GM18870 (cell line): Measurements from ENCODE around the gene TTC9.
A peak's percentile ranks its signal among the peaks of the same experiment; 100 is the strongest.
"Not testable (repeated sequence)": the region's sequence is repeated elsewhere in the genome, so short reads cannot be mapped to it uniquely, and the experiment has no call there.

Experiments used
- ATAC-seq: cut with Tn5 transposase; IDR thresholded peaks from one replicate; pipeline ENCODE4 v1.9.1; 2021; ENCODE audit warnings: moderate library complexity; ENCODE audit not compliant: unreplicated experiment

The TTC9 gene

GRCh38 chr14:70671652-70672644 lies 30.2 kb downstream of the TTC9 start:
- no peak for ATAC-seq

DNA sequence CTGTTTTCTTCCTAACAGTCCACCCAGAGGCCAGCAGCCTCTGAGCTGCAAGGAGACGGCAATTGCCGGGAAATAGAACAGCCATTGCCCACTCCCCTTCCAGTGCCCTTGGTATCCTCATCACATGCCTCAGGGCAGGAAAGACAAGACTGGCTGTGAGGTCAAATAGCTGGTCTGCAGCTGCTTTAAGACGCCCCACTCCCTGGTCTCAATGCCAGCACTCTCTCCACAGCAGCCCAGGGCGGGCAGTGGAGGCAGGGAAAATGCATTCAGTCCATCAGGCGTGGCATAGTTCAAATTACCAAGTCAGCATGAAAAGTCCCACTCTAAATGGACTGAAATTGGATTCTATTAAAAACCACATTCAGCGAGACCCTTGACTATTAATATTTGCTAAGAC lies 35.6 kb downstream of the TTC9 start:
- ATAC-seq = no peak

DNA sequence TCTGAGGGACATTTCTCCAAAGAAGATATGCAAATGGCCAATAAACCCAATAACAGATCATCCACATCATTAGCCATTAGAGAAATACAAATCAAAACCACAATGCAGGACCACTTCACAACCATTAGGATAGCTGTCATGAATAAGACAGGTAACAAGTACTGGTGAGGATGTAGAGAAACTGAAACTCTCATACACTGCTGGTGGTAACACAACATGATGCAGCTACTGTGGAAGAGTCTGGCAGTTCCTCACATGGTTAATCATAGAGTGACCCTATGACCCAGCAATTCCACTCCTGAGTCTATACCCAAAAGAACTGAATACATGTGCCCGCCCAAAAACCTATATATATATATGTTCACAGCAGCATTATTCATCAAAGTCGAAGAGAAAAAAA lies 39.0 kb downstream of the TTC9 start:
- no peak for ATAC-seq

DNA sequence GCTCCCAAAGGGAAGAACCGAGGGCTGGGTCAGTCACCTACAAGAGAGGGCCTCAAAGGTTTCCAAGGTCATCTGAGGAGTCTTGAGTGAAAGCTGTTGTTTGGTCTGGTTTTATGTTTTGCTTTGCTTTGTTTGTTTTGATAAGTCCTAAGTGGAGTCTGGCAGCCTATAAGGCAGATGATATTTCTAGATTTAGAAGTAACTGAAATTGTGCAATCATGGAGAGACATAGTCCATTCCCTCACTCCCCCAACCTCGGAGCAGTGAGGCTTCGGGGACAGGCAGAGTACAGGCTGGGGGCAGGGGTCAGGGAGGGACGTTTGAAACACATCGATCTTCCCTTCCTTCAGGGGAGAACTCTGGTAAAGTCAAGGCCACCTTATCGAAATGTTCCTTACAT lies 42.3 kb downstream of the TTC9 start:
- ATAC-seq = no peak

DNA sequence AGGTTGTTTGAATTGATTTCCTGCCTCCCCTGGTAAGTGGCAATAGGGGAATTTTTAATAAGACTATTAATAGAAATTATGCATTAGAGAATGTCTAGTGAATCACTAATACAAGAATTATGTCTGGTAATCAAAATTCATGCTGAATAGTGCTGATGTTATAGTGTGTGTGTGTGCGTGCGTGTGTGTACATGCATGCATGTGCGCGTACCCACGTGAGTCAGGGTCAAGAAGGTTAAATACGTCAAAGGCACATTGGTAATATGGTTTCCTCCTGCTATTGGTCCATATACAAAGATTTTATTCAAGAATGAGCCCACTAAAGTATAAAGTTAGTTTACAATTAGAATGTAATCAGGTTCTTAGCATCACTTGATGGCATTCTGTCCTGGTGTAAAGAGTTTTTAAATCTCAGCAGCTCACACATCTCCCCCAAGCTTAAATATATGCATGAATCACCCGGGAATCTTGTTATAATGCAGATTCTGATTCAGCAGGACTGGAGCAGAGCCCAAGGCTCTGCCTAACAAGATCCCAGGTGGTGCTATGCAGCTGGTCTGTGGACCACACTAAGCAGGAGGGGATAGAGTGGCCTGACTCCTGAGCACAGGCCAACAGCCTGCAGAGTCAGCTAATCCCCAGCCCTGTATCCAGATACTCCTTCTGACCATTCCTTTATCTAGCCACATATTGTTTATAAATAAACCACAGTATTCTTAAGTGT lies 43.9 kb downstream of the TTC9 start:
- no peak for ATAC-seq

GRCh38 chr14:70692210-70692609 lies 50.5 kb downstream of the TTC9 start:
- ATAC-seq = no peak

DNA sequence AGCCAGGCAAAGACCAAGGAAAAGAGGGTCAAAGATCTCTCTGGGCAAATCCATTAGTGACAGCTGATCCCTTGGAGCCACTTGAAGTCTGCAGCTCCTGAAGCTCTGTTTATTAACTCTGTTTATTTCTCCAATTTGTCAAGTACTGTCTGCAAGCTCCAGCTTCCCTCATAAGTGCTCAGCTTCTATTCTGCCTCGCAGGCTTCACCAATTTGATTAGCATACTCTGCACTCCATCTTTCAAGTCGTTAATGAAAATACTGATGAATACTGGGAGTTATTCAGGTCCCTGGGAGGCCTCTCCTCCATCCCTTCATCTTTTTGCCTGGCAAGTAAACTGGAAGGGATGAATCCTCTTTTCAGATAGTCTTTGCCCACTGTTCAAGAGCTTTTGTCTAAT lies 54.3 kb downstream of the TTC9 start:
- no peak for ATAC-seq

- no peak for ATAC-seq
Observed at GRCh38 chr14:70697701-70698100, 56.0 kb downstream of the TTC9 start.

DNA sequence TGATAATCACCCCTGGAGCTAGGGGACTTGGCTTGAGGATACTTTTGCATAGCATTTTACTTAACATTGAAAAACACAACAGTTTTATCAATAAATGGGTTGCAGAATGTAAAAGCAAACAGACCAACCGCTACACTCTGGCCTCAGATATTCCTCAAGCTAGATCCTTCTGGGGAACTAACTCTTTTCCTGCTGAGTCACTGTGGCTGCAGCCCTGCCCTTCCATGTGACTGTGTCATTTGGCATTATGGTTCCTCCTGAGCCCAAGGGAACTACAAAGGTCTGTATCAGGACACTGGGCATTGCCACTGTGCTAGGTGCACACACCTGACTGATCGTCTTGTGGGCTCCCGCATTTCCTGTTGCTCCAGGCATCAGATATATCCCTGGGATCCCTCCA lies 56.6 kb downstream of the TTC9 start:
- no peak for ATAC-seq

DNA sequence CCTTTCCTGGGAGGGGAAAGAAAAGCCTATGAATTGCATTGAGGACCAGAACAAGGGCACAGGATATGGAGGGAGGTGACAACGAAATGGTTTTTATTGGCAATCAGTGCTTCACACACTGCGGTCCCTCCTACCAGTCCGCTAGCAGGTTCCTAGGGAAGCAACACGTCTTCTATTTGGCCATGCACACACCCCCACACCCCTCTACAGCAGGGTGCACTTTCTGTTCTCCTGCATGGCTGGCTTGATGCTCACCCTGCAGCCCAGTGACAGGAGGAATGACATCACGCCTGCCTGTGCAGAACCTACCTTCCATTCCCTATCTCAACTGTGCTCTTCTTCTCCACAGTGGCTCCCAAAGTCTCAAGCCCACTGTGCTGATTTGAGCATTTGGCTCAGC lies 57.9 kb downstream of the TTC9 start:
- no peak for ATAC-seq

DNA sequence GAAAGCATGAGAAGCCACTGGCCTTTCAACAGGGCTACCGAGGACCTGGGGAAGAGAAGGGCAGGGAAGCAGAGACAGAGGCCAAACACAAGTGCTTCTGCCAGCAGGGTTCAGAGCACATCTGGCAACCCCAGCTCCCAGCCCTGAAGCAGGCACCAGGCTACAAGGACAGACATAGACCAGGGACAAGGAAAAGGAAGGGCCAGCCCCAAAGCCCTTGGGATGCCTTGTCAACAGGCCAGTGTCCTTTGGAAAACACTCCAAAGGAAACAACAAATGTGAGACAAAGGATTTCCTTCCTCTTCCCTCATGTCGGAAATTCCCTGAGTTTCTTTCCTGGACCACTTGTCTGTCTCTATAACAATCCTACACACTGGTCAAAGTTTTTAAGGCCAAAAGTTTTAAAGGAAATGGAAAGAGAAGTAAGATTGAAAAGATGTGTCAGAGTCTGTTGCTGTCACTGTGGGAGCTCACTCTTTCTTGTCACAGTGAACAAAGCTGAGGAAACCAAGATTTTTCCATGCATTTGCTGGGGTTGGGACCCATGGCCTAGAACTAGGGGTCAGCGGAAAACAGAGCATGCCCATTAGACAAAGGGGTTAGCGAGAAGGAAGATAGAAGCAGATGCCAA lies 59.4 kb downstream of the TTC9 start:
- no peak for ATAC-seq

DNA sequence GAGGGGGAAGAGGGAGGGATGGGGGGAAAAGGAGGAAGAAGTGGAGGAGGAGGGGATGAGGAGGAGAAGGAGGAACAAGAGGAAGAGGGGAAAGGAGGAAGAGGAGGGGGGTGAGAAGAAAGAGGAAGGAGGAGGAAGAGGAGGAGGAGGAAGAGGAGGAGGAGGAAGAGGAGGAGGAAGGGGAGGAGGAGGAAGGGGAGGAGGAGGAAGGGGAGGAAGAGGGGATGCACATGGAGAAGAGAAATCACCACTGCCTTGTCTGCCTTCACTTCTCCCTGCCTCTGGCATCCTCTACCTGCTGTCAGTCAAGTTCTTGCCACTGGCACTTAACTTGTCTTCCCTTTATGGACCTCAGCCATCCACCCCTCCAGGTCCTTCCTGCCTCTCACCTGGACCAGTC lies 59.9 kb downstream of the TTC9 start:
- ATAC-seq = no peak

DNA sequence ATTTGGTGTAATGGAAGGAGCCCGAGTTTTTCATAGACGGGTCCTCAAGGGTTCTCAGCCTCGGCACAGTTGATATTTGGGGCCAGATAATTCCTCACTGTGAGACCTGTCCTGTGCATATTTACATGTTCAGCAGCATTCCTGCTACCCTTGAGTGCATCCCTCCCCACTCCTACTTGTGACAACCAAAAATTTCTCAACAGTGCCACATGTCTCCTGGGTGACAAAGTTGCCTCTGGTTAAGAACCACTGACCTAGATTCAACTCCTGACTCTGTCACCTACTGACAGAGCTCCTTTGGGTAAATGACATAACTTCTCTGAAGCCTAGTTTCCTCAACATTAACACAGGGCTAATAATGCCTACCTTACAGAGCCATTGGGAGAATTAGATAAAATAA lies 60.4 kb downstream of the TTC9 start:
- ATAC-seq = no peak

DNA sequence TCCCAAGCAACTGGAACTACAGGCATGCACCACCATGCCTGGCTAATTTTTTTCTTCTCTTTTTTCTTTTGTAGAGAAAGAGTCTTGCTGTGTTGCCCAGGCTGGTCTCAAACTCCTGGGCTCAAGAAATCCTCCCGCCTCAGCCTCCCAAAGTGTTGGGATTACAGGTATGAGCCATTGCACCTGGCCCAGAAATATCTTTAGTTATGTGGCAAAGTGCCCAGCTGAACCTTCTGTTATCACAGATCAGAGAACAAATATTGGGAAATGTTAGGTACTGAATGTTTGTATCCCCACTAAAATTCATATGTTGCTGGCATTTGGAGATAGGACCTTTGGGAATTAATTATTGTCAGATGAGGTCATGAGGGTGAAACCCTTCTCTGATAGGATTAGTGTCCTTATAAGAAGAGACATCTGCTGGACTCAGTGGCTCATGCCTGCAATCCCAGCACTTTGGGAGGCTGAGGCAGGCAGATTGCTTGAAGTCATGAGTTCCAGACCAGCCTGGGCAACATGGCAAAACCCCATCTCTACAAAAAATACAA lies 62.0 kb downstream of the TTC9 start:
- ATAC-seq = not testable (repeated sequence)

DNA sequence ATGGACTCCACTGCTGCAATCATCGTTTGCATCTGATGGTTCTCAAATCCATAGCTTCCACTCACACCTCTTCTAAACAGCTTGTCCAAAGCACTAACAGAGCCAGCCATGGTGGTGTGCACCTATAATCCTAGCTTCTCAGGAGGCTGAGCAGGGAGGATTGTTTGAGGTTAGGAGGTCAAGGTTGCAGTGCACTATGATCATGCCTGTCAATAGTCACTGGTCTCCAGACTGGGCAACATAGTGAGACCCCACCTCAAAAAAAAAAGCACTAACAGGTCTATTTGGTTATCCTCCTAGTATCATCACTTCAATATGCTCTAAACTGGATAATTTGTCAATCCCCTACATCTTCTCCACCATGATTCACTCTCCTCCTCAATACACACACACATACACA lies 63.2 kb downstream of the TTC9 start:
- no peak for ATAC-seq

DNA sequence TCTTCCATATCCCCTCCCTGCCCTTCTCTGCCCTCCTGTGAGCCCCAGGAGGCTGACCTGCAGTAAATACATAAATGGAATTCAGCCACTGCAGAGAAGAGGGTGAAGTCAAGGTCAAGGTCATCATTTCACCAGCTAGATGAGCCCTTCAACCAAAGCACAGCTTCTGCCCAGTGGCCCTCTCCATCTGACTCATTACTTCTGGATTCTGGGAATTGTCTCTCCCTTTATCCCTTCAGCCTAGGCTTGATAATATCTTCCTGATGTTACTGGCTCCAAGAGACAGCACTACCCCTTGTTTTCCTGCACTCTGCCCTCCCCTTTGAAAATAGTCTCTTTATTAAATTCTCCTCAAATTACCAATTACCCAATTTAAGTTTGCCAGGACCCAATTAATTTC lies 64.5 kb downstream of the TTC9 start:
- ATAC-seq = no peak

DNA sequence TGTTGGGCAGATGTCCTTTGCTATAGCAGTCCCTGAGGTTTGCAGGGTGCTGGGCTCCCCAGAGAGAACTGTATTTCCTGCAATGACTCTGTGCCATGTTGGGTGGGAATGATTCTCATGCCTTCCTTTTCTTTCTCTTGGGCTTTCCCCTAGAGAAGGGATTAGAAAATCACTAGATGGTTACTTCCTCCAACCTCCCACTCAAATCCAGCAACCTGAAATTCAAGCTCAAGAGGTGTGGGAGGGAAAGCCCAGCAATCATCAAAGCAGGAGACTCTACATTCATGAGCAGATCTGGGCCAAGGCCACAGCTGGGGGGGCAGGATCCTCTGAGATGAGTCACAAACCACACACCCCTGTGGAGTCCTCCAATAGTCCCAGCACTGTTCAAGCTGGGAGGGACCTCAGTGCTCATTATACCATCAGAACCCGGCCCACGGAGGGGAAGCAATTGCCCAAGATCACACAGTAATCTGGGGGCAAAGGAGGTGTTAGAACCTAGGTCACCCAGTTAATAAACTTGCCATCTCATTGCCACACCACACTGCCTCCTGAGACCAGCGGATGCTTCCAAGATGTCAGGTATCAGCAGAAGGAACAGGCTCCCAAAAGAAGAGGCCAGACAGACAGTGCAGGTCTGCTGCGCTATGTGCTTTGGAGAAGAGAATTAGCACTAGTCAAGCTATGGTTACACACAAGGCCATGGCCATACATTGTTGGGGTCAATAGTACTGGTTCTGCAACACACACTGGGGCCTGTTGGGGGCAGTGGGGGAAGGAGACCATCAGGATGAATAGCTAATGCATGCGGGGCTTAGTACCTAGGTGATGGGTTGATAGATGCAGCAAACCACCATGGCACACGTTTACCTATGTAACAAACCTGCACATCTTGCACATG lies 65.7 kb downstream of the TTC9 start:
- ATAC-seq = peak; percentile 83

GRCh38 chr14:70708717-70709570 lies 67.2 kb downstream of the TTC9 start:
- ATAC-seq = no peak

- no peak for ATAC-seq
Observed at GRCh38 chr14:70709726-70710382, 68.1 kb downstream of the TTC9 start.
